A673 (cell line): Measurements from ENCODE around the gene TBR1. TPM values are rescaled to one million over a fixed set of nuclear protein-coding genes. Genes with fewer than 3 reads are reported as not detected.

Experiments
- total RNA-seq: library from RNA; stranded (reverse); gene quantifications from 2 replicates; pipeline ENCODE4 v1.2.3, GENCODE V29; 2021

TBR1 gene
- total RNA-seq, 1 experiment from 2014 or later, result 0.17 TPM

Other genes starting within 250 kb of the TBR1 start
- gene PSMD14, start 107.9 kb upstream of the TBR1 start, total RNA-seq, result 197 and 205 TPM in 2 replicates
- 0.09 and 0.49 TPM in 2 replicates for gene SLC4A10, start 208.1 kb downstream of the TBR1 start, total RNA-seq